GM20431 (cell line): ENCODE measurements around the gene ASF1A.
"Not testable (repeated sequence)": the region's sequence is repeated elsewhere in the genome, so short reads cannot be mapped to it uniquely, and the experiment has no call there.

Experiments
- in situ Hi-C: fragments of 300-500 bp; cut with MseI, MboI; formaldehyde crosslinking; loops from one replicate; pipeline ENCODE4 v1.15.0; 2020; ENCODE audit warnings: low sequenced_read_pairs; ENCODE audit not compliant: unreplicated experiment

Gene ASF1A

DNA sequence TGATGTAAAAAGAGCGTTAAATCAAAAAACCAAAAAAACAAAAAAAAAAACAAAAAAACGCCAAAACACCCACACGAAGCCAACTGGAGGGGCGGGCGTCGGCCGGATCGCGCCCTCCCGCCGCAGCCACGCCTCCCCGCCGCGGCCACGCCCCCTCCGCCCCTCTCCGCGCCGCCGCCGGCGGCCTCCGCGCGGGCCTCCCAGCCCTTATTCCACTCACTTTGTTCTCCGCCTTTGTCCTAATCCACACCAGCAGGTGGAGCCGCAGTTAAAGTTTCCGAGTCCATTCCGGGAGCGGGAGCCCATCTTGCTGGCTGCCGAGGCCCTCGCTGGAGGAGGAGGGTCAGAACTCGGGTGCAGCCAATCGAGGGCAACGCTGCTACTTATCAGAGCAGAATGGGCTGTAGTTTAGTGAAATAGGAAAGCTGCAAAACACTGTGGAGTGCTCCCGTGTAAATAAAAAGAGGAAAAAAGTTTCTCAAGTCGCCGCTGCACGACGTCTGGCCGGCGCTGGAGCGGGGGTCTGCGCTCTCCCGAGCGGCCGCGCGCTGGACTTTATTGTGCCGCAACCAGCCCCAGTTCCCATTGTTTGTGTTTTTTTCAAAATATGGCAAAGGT is at the start of gene ASF1A:
Gene ASF1A (plus strand): TSS at position 346 of the 618 bp plus-strand sequence. CDS start 262 bp downstream, at position 608.
- in situ Hi-C loops, result no loop called here

DNA sequence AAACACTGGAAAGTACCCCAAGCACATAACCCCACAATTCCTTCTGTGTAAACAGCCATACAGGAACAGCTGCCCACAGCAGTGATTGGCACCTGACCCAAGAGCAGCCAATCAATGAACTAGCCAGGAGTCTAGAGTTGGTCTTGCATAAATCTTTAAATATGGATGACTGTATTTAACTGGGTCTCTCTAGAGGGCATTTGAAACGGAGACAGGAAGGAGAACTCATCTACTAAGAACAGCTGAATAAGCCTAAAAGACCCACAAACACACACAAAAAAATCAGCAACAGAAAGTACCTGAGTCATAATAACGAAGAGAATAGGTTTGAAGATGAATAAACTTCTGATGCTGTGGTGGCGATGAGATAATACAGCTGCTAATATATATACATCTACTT is 49.0 kb upstream of the ASF1A start:
- in situ Hi-C loops, result no loop called here

DNA sequence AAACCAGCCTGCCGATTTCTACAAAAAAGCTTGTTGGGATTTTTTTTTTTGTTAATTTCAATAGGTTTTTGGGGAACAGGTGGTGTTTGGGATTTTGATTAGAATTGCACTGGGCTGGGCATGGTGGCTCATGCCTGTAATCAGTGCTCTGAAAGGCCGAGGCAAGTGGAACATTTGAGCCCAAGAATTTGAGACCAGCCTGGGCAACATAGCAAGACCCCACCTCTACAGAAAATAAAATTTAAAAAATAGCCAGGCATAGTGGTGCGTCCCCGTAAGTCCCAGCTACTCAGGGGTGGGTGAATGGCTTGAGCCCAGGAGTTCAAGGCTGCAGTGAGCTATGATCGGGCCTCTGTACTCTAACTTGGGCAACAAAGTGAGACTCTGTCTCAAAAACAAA is 40.5 kb upstream of the ASF1A start:
- in situ Hi-C loops, result no loop called here

DNA sequence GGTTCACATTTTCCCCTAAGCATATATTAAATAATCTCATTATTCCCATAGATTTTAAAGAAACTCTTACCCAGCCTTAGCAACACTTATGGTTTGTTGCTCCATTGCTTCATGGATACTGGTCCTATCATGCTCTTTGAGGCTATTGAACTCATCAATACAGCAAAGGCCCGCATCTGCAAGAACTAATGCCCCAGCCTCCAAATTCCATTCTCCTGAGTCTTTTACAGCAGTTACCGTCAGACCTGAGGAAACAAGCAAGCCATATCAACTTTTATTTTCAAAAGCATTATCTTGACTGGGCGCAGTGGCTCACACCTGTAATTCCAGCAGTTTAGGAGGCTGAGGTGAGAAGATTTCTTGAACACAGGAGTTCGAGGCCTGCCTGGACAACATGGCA is 37.7 kb upstream of the ASF1A start:
- in situ Hi-C loops, result no loop called here

DNA sequence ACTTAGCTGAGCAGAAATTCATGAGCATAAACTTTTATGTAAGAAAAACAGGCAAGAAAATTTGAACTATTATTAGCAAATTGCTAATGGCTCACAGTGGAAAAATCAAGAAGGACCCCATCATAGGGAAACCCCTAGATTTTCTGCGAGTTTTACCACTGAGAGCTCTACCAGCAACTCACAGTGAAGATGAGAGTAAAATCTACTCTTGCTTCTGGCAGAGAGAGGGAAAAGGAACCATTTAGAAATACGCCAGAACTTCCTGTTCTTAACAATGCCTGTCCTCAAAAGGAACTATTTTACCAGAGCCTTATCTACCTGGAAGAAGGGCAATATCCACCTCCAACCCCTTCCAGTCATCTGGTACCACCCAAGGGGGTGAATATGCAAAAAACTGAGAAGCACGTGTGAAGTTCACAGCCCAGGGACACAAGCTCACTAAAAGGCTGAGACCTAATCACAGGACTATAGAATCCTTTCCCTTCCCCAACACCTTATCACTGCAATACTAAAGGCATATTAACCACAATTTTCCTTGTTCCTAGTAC is 34.4 kb upstream of the ASF1A start:
- in situ Hi-C loops, result no loop called here

DNA sequence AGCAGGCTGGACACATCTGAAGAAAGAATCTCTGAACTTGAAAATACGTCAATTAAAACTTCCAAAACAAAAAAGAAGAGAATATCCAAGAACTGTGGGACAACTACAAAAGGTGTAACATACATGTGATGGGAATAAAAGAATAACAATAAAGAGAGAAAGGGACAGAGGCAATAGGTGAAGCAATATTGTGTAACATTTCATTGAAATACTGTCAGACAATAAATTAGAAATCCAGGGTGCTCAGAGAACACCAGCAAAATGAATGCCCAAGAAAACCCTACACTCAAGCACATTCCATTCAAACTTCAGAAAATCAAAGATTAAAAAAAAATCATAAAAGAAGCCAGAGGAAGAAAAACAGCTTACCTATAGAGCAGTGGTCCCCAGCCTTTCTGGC is 33.6 kb upstream of the ASF1A start:
- in situ Hi-C loops, result no loop called here

DNA sequence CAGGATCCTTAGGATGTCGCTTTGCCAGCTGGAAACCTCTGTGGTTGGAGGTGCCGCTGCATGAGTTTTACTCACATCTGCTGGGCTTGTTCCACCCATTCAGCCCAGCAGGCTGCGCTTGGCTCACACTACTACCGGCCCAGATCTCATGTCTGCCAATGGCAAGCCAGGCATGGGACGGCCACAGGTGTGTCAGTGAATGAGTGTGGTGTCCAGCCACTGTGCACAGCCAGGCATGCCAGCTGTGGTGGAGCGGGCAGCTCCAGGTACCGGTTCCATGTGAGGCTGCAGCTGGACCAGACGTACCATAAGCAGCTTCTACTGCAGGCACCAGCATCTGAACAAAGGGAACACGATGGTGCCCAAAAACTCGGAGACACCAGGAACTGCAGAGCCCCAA is 33.1 kb upstream of the ASF1A start:
- in situ Hi-C loops, result no loop called here

DNA sequence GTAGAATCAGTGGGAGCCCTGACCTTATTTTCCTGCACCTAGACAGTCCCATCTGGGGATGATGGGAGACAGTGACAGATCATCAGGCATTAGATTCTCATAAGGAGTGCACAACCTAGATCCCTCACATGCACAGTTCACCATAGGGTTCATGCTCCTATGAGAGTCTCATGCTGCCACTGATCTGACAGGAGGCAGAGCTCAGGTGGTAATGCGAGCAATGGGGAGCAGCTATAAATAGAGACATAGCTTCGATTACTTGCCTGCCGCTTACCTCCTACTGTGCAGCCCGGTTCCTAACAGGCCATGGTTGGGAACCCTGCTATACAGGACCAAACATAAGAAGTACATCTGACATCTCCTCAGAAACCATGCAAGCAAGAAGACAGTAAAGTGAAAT is 31.5 kb upstream of the ASF1A start:
- in situ Hi-C loops, result no loop called here

DNA sequence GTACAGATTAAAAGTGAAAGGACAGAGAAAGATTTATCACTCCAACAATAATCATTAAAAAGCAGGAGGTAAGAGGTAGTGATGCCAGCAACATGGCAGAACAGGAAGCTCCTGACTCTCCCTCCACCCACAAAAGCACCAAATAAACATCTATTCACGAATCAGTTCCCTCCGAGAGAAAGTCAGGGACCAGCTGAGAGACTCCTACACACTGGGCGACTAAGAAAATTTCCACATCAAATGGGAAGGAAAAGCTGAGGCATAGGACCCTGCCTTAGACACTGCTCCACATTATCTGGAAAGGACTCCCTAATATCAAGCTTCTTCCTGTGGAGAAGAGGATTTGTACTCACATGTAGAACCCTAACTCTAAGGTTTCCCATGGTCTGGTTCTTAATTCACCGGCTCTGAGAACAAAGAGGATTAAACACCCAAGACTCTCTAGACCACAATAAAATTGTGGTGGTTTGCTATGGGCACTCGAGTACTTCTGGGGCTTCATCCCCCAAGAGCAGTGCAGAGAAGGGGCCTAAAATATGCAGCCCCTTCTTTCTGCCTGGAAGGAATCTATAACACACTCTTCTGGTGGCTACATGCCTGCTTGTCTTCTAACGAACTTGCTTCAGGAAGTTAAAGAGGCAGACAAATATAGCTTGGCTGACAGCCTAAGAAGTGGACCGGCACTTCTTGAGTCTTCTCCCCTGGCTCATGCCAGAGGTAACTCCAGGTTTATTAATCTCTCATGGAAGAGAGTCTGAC is 29.4 kb upstream of the ASF1A start:
- in situ Hi-C loops, result no loop called here

DNA sequence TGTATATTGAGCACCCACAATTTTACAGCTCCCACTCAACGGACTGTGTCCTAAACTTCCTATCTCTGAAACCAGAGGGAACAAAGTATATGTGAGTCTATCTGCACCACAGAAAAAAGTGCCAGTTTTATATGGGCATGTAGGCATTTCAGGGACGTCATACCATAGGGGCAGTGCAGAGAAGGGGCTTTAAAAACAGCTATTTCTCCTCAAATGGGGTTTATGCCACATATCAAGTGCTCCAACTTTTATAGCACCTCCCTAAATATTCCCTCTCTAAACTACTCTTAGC is 28.9 kb upstream of the ASF1A start:
- in situ Hi-C loops, result no loop called here

DNA sequence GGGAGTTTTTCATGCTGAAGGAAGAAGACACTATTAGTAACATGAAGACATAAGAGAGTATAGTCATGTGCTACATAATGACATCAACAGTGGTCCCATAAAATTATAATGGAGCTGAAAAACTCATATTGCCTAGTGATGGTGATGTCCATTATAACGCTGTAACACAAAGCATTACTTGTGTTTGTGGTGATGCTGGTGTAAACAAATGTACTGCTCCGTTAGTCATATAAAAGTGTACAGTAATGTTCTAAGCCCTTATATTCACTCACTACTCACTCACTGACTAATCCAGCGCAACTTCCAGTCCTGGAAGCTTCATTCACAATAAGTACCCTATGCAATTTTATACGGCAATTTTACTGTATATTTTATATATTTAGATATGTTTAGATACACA is 26.8 kb upstream of the ASF1A start:
- in situ Hi-C loops, result no loop called here

DNA sequence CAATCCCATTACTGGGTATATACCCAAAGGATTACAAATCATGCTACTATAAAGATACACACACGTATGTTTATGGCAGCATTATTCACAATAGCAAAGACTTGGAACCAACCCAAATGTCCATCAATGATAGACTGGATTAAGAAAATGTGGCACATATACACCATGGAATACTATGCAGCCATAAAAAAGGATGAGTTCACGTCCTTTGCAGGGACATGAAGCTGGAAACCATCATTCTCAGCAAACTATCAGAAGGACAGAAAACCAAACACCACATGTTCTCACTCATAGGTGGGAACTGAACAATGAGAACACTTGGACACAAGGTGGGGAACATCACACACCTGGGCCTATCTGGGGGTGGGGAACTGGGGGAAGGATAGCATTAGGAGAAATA is 25.1 kb upstream of the ASF1A start:
- in situ Hi-C loops, result not testable (repeated sequence)

DNA sequence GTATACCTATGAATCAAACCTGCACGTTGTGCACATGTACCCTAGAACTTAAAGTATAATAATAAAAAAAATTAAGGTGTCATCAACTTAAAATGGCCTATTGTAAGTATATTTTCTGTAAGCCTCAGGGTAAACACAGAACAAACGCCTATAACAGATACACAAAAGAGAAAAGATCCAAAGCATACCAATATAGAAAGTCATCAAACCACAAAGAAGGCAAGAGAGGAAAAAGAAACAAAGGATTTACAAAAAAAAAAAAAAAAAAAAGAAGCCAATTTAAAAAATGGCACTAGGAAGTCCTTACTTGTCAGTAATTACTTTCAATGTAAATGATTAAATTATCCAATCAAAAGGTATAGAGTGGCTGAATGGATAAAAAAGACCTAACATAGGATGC is 24.6 kb upstream of the ASF1A start:
- in situ Hi-C loops, result no loop called here

DNA sequence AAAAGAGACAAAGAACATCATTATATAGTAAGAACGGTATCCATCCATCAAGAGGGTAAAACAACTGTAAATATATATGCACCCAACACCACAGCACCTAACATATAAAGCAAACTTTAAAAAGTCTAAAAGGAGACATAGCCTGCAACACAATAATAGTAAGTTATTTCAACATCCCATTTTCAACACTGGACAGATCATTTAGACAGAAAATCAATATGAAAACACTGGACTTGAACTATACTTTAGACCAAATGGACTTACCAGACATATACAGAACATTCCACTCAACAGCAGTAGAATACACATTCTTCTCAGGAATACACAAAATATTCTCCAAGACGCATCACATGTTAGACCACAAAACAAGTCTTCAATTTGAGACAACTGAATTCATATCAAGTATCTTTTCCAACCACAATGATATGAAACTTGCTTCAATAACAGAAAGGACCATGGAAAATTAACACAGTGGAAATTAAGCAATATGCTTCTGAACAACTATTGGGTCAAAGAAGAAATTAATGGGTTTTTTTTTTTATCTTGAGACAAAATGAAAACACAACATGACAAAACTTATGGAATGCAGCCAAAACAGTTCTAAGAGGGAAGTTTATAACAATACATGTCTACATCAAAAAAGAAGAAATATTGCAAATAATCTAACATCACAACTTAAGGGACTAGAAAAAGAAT is 23.9 kb upstream of the ASF1A start:
- in situ Hi-C loops, result no loop called here

DNA sequence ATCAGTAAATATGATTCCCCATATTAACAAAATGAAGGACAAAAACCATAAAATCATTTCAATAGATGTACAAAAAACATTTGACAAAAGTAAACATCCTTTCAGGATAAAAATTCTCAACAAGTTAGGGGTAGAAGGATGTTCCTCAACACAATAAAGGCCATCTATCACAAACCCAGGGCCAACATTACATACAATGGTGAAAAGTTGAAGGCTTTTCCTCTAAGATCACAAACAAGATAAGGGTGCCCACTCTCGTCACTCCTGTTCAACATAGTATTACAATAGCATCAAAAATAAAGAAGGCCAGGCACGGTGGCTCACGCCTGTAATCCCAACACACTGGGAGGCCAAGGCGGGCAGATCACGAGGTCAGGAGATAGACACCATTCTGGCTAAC is 22.6 kb upstream of the ASF1A start:
- in situ Hi-C loops, result no loop called here

DNA sequence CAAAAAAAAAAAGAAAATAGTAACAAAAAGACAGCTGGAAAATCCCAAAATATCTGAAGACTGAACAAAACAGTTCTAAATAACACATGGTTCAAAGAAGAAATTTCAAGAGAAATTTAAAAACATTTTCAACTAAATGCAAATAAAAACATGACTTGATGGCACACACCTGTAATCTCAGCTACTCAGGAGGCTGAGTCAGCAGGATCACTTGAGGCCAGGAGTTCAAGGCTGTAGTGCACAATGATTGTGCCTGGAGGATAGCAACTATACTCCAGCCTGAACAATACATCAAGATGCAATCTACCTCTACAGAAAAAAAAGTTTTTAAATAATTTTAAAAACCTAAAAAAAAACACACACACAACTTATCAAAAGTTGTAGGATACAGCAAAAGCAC is 21.6 kb upstream of the ASF1A start:
- in situ Hi-C loops, result no loop called here

DNA sequence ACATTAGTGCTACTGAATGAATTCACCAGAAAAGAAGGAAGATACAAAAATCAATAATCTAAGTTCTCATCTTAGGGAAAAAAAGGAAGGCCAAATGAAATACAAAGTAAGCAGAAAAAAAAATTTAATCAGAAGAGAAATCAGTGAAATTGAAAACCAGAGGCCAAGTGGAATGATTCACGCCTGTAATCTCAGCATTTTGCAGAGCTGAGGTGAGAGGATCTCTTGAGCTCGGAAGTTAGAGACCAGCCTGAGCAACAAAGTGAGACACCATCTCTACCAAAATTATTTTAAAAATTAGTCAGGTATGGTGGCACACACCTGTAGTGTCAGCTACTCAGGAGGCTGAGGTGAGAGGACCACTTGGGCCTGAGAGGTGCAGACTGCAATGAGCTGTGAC is 21.2 kb upstream of the ASF1A start:
- in situ Hi-C loops, result no loop called here

DNA sequence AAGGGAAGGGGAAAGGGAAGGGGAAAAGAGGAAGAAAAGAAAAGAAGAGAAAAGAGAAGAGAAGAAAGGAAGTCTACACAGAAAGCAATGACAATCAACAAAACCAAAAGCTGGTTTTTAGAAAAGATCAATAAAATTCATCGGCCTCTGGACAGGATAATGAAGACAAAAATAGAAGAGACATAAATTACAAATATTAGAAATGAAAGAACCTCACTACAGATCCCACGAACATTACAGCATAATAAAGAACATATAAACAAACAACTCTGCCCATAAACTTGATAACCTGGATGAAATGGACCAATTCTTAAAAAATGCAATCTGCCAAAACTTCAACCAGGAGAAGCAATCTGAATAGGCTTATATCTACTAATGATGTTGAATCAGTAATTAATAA is 20.7 kb upstream of the ASF1A start:
- in situ Hi-C loops, result no loop called here

DNA sequence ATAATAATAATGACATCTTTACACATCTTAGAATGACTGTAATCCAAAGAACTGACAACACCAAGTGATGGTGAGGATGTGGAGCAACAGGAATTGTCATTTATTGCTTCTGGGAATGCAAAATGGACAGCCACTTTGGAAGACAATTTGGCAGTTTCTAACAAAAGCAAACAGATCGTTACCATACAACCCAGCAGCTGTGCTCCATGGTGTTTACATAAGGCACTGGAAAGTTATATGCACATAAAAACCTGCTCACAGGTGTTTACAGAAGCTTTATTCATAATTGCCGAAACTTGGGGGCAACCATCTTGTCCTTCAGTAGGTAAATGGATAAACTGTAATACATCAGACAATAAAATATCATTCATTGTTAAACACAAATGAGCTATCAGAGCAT is 18.3 kb upstream of the ASF1A start:
- in situ Hi-C loops, result no loop called here

DNA sequence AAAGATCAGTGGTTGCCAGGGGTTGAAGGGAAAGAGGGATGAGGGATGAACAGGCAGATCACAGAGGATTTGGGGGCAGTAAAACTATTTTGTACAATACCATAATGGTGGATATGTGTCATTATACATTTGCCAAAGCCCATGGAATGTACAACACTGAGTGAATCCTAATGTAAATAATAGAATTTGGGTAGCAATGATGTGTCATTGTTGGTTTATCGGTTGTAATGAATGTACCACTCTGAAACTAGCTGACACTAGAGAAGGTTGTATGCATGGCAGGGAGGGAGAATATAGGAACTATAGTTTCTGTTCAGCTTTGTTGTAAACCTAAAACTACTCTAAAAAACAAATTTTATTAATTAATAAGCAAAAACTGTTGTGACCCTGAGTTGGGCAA is 17.8 kb upstream of the ASF1A start:
- in situ Hi-C loops, result no loop called here

DNA sequence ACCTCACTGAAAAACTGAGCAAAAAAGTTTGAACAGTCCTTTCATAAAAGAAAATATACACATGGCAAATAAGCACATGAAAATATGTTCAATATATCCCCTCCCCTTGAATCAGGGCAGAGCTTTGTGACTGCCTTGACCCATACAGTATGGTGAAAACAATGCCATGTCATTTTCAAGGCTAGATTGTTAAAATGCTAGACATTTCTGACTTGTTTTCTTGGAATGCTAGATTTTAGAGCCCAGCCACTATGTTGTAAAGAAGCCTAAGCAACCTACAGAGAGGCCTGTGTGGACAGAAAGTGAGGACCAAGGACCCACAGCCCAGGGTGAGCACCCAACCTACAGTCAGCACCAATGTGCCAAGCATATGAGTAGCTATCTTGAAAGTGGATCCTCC is 17.1 kb upstream of the ASF1A start:
- in situ Hi-C loops, result no loop called here
